Activated CD4-positive, CD25-positive, alpha-beta regulatory T cell treated with anti-CD3 and anti-CD28 coated beads, Interleukin-2, amount 50 U/mL, for 24 hours (primary cell): ENCODE measurements around the gene OR56A1.

Experiments used
- ATAC-seq, 2 donors: fragments of 150-1000 bp; cut with Tn5 transposase; one replicate each; pipeline ENCODE4 v1.10.0; 2021; ENCODE audit warnings: mild to moderate bottlenecking in 1 of 2, moderate library complexity in 1 of 2

OR56A1 gene

DNA sequence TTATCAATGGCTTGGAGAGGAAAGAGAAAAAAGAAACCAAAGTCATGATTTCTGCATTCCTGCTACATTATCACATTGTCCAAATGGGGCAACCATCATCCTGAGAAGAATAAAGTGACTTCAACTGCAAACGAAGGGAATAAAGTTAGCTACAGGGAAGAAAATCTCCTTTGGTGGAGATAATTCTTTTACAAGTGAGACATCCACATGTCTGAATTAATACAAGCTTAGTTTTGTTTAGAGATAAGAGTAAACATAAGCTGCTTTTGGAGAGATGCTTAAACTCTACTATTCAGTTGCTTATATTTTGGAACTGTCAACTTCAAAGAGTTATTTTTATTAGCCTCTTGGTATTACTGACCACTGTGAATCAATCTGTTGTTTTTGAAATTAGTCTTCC is 43.7 kb downstream of the OR56A1 start, which contains the start of gene OR52L1:
Gene OR52L1 (minus strand): TSS at position 101 of the 400 bp plus-strand sequence. CDS start 55 bp downstream, at position 46.
- no peak for ATAC-seq

DNA sequence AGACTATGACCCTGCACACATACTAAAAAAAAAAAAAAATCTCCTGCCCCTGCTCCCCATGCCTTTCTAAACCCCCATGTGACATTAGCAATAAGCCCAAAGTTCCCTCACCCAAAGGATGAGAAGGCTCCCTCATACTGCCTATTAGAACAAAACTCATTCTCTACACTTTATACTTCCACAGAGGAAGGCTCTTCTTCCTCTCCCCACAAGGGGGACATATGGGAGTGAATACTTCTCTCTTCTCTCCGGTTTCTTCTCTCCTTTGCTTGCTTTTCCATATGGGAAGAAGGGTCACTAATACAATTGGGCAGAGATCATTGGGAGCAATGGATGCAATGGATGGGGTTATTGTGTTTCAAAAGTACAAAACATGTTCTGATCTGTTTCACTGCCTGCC is 47.1 kb downstream of the OR56A1 start:
- ATAC-seq, result no peak

DNA sequence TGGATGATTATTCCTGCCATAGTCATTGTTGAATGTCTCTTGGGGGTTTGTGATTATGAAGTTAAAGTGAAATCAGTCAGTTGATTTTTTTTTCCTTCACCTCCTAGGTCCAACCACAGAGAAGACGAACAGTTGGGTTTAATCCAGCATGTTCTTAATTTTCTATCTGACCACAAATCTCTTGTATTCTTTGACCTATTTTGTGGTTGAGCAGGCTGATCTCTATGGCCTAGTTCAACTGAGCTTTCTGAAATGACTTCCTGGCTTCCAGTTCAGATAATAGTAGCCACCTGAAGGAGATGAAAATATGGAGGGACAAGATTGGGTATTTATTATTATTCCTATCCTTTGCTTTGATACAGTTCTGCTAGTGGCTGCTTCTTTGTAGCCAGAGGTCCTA is 57.0 kb downstream of the OR56A1 start:
- no peak for ATAC-seq
